ENCODE results near the gene OGFOD3.

DNA sequence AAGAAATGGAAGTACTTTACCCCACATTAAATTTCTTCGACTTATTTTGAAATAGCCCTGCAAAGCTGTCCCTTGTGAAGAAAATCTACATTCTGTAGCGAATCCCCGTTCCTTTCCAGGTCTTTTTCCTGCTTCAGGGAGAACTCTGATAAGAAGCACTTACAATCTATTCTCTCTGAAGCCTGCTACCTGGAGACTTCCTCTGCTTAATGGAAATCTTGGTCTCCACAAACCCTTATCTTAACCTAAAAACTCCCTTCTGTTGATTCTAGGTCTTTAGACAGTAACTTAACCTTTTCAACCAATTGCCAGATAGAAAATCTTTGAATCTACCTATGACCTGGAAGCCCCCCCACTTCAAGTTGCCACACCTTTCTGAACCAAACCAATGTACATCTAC is 33.8 kb upstream of the OGFOD3 start:
- TF ChIP-seq FOXM1 (IDR thresholded peaks at IDR 0.05; ENCODE audit: borderline replicate concordance) = no peak
- TF ChIP-seq FOXA1 (IDR thresholded peaks at IDR 0.05) = no peak
- TF ChIP-seq LEF1 (IDR thresholded peaks at IDR 0.05; ENCODE audit: borderline replicate concordance) = no peak
- TF ChIP-seq ARNT (IDR thresholded peaks at IDR 0.05) = no peak
- TF ChIP-seq SP1 (IDR thresholded peaks at IDR 0.05) = no peak
- TF ChIP-seq FOXK2 (IDR thresholded peaks at IDR 0.05) = no peak
- no peak for TF ChIP-seq ZNF384 (IDR thresholded peaks at IDR 0.05)
- no peak for TF ChIP-seq BHLHE40 (IDR thresholded peaks at IDR 0.05; ENCODE audit: borderline replicate concordance)
- no peak for TF ChIP-seq SUZ12 (IDR thresholded peaks at IDR 0.05)
- no peak for TF ChIP-seq TARDBP (IDR thresholded peaks at IDR 0.05)
- no peak for TF ChIP-seq L3MBTL2 (conservative IDR thresholded peaks at IDR 0.05)
- no peak for TF ChIP-seq ELF4 (IDR thresholded peaks at IDR 0.05)
